ENCODE results near the gene MXD1.

Gene MXD1

DNA sequence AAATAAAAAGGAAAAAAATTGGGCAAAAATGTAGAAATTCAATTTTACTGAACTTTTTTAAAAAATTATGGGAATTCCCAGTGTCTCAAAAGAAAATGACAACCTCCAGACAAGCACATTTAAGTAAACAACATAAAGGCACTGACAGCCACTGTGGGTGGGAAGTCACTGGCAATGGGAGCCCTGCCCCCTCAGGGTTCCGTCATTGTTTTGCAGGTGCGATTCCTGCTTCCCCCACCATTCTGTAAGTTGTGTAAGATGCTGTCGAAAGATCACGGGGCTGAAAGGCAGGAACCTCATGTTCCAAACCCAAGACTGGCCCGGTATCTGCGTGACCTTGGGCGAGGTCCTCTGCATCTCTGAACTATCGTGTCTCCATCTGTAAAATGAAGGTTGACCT, 62.3 kb downstream of the MXD1 start:
- DNase-seq (ENCODE audit: low read depth in 2 of 2) = no peak

GRCh38 chr2:69977906-69978482, 63.1 kb downstream of the MXD1 start:
- DNase-seq (ENCODE audit: low read depth in 2 of 2) = no peak

DNA sequence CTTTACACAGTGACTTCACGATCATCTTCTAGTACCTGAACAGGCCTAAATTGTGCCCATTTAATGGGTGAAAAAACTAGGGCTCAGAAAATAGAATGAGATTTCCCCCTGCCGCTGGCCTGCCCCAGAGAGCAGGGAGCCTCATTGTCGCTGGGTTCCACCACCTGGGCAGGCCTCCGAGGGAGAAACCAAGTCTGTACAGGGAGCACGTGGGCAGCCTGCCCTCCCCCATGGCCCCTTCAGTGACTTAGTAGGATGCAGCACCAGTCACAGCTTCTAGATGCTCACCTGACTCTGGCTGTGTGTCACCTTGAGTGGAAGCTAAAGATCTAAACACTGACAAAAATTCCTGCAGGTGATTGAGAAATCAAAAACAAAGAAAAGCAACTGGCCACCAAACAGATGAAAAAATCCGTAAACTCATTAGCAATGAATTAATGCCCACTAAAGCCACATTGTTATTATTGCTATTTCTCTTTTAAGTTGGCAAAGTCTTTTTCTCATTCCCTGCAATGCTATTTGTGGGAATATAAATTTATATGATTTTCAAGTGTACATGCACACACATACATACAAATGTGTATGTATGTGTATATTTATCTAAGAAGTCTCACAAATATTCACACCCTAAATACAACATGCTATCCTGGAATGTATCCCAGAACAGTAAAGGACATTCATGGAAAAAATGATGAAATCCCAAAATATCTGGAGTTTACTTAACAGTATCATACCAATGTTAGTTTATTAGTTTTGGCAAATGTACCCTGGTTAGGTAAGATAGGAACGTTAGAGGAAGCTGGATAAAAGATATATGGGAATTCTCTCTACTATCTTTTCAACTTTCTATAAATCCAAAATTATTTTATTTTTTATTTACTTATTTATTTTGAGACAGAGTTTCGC, 65.2 kb downstream of the MXD1 start:
- DNase-seq (ENCODE audit: low read depth in 2 of 2) = no peak

- DNase-seq (ENCODE audit: low read depth in 2 of 2) = no peak
Observed at GRCh38 chr2:69983392-69983966, 68.6 kb downstream of the MXD1 start.

- DNase-seq (ENCODE audit: low read depth in 2 of 2) = no peak
Observed at GRCh38 chr2:69985216-69985615, 70.3 kb downstream of the MXD1 start.

DNA sequence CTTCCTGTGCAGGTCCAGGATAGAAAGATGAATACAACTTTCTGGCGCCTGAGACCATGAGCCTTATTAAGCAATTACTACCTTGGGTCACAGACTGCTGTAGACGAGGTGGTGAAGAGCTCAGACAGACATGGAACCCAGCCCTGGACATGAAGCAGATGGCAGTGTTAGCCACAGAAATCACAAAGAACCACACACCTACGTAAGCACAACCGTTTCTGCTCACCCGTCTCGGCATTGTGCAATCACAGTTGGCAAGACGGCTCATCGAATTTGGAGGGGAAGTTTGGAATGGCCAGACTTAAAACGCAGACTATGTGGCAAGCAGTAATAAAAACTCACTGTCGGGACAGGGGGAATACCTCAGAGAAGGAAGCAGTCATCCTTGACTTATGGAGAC, 70.8 kb downstream of the MXD1 start:
- no peak for DNase-seq (ENCODE audit: low read depth in 2 of 2)

DNA sequence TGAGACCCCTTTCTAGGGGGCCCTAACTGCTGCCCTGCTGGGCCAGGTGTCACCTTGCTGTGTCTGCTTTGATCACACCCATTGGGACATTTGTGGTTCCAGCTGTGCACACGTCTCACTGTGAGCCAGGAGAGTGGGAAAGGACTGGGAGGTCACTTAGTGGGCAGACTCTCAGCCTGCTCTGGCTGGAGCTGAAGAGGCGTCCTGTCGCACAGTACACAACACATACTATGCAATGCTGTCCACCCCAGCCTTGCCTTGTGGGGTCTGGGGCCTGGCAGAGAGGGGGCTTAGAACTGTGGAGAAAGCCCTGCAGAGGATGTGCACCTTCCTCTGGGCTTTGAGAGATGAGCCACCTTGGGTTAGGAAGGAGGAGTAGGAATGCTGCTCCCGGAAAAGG, 71.8 kb downstream of the MXD1 start:
- no peak for DNase-seq (ENCODE audit: low read depth in 2 of 2)

GRCh38 chr2:69988086-69988635, 73.3 kb downstream of the MXD1 start:
- DNase-seq (ENCODE audit: low read depth in 2 of 2) = no peak

- DNase-seq (ENCODE audit: low read depth in 2 of 2) = no peak
Observed at GRCh38 chr2:69989009-69989408, 74.1 kb downstream of the MXD1 start.

GRCh38 chr2:69989441-69990105, 74.7 kb downstream of the MXD1 start:
- no peak for DNase-seq (ENCODE audit: low read depth in 2 of 2)
